ENCODE results near the gene C20orf141.

- TF ChIP-seq CTCF (IDR thresholded peaks at IDR 0.05) (no peak), POLR2A (IDR thresholded peaks at IDR 0.05) (no peak)
Observed at GRCh38 chr20:2838847-2839671, 24.3 kb downstream of the C20orf141 start.
